ENCODE results near the gene IRF2BP2. TPM values are rescaled to one million over a fixed set of nuclear protein-coding genes. Genes with fewer than 3 reads are reported as not detected.
"Not testable (repeated sequence)": the region's sequence is repeated elsewhere in the genome, so short reads cannot be mapped to it uniquely, and the experiment has no call there.

IRF2BP2 gene
- total and polyA plus RNA-seq, 3 donors from 2014 or later: 82.0 to 100 (median 96.6) TPM

DNA sequence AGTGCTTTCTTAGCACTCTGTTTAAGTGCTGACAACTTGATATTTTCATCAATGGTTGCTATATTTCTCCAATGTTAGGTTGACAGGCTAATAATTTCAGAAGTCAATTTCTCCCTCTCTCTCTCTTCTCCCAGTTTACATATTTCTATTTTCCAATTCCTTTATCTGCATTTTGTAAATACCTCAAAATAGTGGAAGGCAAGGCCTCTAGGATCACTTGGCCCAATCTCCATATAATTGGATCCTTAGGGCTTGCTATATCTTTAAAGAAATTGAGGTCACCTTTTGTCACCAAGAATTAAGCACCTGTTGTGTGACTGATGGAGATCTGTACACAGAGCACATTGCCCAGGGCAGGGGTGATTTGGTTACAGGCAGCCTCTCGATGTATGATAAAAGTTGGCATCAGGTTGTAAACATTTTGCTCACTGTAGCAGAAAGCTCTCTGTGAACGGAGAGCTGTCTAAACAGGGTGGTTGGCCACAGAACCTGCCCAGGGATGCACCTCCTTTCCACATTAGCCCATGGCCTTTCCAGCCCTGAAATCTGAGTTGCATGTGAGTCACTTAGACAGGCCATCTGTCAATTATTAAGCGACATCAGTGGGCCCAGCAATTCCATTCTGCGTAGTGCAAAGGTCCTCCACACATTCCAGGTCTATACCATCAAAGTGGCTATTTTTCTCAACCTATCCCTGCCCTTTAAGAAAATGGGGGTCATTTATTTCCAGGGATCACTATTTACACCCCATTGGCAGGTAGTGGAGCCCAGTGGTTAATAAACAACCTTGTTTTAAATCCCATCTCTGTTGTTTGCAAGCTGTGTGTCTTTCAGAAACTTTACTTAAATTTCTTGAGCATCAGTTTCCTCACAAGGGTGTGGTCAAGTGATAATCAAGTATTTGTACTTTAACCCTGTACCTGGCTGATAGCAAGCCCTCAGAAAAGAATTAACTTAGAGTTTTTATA lies 29.1 kb upstream of the IRF2BP2 start:
- Histone ChIP-seq H3K27ac (no peak overlapping the region), H3K4me3 (no peak overlapping the region), H3K36me3 (ENCODE audit: low read depth, missing control alignments) (no peaks in the 10 kb centered on the region), H3K9me3 (no peaks in the 10 kb centered on the region), H3K27me3 (no peaks in the 10 kb centered on the region), H3K4me1 (no peaks in the 10 kb centered on the region)
- 87 to 95% methylated on average over 4 of the region's 4 CpGs for WGBS, 2 donors
- intact Hi-C loops (cut with DNase I; ENCODE audit: low total_unique reads): no loop called here
- no peak for DNase-seq
- TF ChIP-seq, protein P1, sequence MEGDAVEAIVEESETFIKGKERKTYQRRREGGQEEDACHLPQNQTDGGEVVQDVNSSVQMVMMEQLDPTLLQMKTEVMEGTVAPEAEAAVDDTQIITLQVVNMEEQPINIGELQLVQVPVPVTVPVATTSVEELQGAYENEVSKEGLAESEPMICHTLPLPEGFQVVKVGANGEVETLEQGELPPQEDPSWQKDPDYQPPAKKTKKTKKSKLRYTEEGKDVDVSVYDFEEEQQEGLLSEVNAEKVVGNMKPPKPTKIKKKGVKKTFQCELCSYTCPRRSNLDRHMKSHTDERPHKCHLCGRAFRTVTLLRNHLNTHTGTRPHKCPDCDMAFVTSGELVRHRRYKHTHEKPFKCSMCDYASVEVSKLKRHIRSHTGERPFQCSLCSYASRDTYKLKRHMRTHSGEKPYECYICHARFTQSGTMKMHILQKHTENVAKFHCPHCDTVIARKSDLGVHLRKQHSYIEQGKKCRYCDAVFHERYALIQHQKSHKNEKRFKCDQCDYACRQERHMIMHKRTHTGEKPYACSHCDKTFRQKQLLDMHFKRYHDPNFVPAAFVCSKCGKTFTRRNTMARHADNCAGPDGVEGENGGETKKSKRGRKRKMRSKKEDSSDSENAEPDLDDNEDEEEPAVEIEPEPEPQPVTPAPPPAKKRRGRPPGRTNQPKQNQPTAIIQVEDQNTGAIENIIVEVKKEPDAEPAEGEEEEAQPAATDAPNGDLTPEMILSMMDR (IDR thresholded peaks at IDR 0.05): no peak
- no peak for TF ChIP-seq POLR2A (IDR thresholded peaks at IDR 0.05)

DNA sequence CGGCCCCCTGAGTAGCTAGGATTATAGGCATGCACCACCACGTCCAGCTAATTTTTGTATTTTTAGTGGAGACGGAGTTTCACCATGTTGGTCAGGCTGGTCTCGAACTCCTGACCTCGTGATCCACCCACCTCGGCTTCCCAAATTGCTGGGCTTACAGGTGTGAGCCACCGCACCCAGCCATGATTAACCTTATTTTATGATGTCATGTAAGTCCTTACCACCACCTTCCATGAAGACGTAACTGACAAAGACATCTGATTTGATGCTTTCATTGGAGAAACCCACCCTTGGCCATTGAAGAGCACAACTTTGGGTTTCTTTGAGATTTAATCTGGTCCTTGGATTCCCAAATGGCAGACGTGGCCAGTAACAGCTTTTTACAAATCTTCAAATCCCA lies 24.9 kb upstream of the IRF2BP2 start:
- intact Hi-C loops (cut with DNase I; ENCODE audit: low total_unique reads); DNase-seq; H3K9me3 ChIP-seq; H3K27me3 ChIP-seq; H3K4me1 ChIP-seq; H3K4me3 ChIP-seq; H3K36me3 ChIP-seq (ENCODE audit: low read depth, missing control alignments); H3K27ac ChIP-seq: not testable (repeated sequence)
- WGBS, 2 donors: 84 to 90% methylated on average over 9 of the region's 9 CpGs

DNA sequence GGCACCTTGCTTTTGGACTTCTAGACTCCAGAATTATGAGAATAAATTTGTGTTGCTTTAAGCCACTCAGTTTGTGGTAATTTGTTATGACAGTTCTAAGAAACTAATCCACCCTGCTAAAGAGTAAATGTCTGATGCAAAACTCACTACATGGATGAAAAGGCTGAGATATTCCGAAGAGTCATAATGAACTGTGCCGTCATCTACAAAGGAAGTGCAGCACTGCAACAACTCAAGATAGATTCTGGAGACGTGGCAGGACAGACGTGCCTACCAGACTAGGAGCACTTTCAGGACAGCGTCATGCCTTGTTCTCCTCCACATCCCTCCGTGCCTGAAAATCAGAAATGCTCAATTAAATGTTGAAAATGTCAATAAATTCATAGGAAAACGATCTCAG lies 24.4 kb upstream of the IRF2BP2 start:
- 81 to 95% methylated on average over 7 of the region's 7 CpGs for WGBS, 2 donors
- DNase-seq: no peak
- H3K9me3 ChIP-seq: no peaks in the 10 kb centered on the region
- intact Hi-C loops (cut with DNase I; ENCODE audit: low total_unique reads): no loop called here
- no peaks in the 10 kb centered on the region for H3K27me3 ChIP-seq
- H3K4me3 ChIP-seq: no peak overlapping the region
- TF ChIP-seq, protein P1 (IDR thresholded peaks at IDR 0.05): no peak
- no peak for TF ChIP-seq POLR2A (IDR thresholded peaks at IDR 0.05)
- H3K27ac ChIP-seq: no peak overlapping the region
- H3K36me3 ChIP-seq (ENCODE audit: low read depth, missing control alignments): no peaks in the 10 kb centered on the region
- H3K4me1 ChIP-seq: no peaks in the 10 kb centered on the region

DNA sequence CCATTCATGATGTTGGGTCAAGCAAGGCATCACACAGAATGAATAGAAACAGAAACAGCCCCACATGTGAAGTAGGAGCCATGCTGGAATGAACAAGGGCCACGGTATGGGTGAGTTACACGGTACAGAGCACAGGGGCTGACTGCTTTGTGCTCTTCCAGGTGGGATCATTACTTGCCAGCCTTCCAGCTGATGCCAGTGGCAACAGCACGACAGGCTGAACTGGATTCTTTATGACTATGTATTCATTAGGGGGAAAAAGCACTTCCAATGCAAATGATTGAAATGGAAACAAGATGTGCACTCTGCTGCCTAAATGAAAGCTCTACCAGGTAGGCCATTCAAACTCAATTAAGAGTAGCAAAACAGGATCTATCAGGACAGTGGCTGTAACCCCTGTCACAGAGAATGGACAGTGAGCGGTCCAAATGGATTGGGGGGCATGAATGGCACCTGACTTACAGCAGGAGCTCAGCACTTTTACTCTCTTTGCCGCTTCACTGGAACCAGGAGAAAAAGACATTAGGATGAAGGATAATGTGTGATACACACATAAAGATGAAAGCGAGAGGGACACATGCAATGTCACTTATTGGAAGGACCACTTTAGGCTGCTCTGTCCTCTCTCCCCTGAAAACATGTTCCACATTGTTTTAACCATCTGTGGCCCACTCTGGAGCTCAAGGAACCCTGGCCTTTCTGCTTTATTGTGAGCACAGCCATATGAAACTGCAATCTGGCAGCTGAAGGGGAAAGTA lies 23.4 kb upstream of the IRF2BP2 start:
- Histone ChIP-seq H3K36me3 (ENCODE audit: low read depth, missing control alignments) (no peaks in the 10 kb centered on the region), H3K27ac (no peak overlapping the region), H3K27me3 (no peaks in the 10 kb centered on the region), H3K4me1 (no peaks in the 10 kb centered on the region), H3K4me3 (no peak overlapping the region), H3K9me3 (no peaks in the 10 kb centered on the region)
- intact Hi-C loops (cut with DNase I; ENCODE audit: low total_unique reads): no loop called here
- WGBS, 2 donors: 88 to 90% methylated on average over 6 of the region's 6 CpGs
- DNase-seq: no peak
- TF ChIP-seq, protein P1 (IDR thresholded peaks at IDR 0.05): no peak
- TF ChIP-seq POLR2A (IDR thresholded peaks at IDR 0.05): no peak

DNA sequence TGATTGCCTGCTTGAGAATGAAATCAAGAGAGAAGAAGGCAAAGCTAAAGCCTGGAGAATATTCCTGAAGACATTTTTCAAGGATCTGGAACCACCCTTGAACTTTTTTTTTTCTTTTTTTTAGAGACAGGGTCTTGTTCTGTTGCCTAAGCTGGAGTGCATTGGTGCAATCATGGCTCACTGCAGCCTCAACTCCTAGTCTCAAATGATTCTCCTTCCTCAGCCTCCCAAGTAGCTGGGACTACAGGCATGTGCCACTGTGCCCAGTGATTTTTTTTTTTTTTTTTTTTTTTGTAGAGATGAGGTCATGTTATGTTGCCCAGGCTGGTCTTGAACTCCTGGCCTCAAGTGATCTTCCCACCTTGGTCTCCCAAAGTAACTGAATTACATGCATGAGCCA lies 22.2 kb upstream of the IRF2BP2 start:
- Histone ChIP-seq H3K27me3 (no peaks in the 10 kb centered on the region), H3K36me3 (ENCODE audit: low read depth, missing control alignments) (no peaks in the 10 kb centered on the region), H3K9me3 (no peaks in the 10 kb centered on the region), H3K27ac (no peak overlapping the region), H3K4me1 (no peaks in the 10 kb centered on the region), H3K4me3 (no peak overlapping the region)
- TF ChIP-seq, protein P1 (IDR thresholded peaks at IDR 0.05): no peak
- TF ChIP-seq POLR2A (IDR thresholded peaks at IDR 0.05): no peak
- DNase-seq: no peak
- intact Hi-C loops (cut with DNase I; ENCODE audit: low total_unique reads): no loop called here

Measured in testis (tissue), 3 donors.